Liver (tissue), 9 donors: ENCODE results near the gene CFL2. TPM values are rescaled to one million over a fixed set of nuclear protein-coding genes. Genes with fewer than 3 reads are reported as not detected.

ENCODE experiments used
- DNase-seq: peaks from one replicate; pipeline ENCODE4 v3.0.0-alpha.2; 2017; ENCODE audit warnings: low spot score
- H3K27ac ChIP-seq, 2 donors: one replicate each; pipeline ENCODE4 v1.7.0; 2013; ENCODE audit warnings: inconsistent platforms in 2 of 2, low read length in 2 of 2, control low read depth in 1 of 2, low read depth in 1 of 2, mild to moderate bottlenecking in 1 of 2
- H3K27me3 ChIP-seq, 4 donors: one replicate each; pipeline versions ENCODE4 v1.6.1 to v1.7.0; 2013; ENCODE audit warnings: low read length in 3 of 4, inconsistent platforms in 1 of 4, mild to moderate bottlenecking in 1 of 4, moderate library complexity in 1 of 4; ENCODE audit not compliant: control insufficient read depth in 4 of 4, insufficient read depth in 4 of 4
- H3K36me3 ChIP-seq, 4 donors: one replicate each; pipeline versions ENCODE4 v1.6.1 to v1.7.0; 2013; ENCODE audit warnings: low read length in 3 of 4, mild to moderate bottlenecking in 3 of 4, low read depth in 1 of 4, moderate library complexity in 1 of 4; ENCODE audit not compliant: control insufficient read depth in 4 of 4, insufficient read depth in 3 of 4
- H3K4me1 ChIP-seq, 4 donors: one replicate each; pipeline versions ENCODE4 v1.6.1 to v1.7.0; 2013; ENCODE audit warnings: low read length in 3 of 4, mild to moderate bottlenecking in 3 of 4, moderate library complexity in 1 of 4; ENCODE audit not compliant: control insufficient read depth in 4 of 4, insufficient read depth in 4 of 4
- H3K4me3 ChIP-seq, 3 donors: one replicate each; pipeline versions ENCODE4 v1.6.1 to v1.7.0; 2013; ENCODE audit warnings: low read length in 3 of 3, control low read depth in 1 of 3, low read depth in 1 of 3, mild to moderate bottlenecking in 1 of 3
- H3K9ac ChIP-seq, 2 donors: one replicate each; pipeline ENCODE4 v1.7.0; 2013; ENCODE audit warnings: low read length in 2 of 2, mild to moderate bottlenecking in 2 of 2, moderate library complexity in 2 of 2, control low read depth in 1 of 2, low read depth in 1 of 2
- H3K9me3 ChIP-seq, 4 donors: one replicate each; pipeline versions ENCODE4 v1.6.1 to v1.7.0; 2013; ENCODE audit warnings: low read length in 3 of 4; ENCODE audit not compliant: control insufficient read depth in 4 of 4
- EGR1 ChIP-seq, 2 donors: IDR thresholded peaks; 2 replicates each; pipeline ENCODE4 v1.6.1; 2016 to 2018; ENCODE audit warnings: antibody characterized with exemption in 2 of 2, low read depth in 2 of 2
- FOXA1 ChIP-seq: IDR thresholded peaks from 2 replicates; pipeline ENCODE4 v1.6.1; 2016; ENCODE audit warnings: antibody characterized with exemption
- FOXA2 ChIP-seq: IDR thresholded peaks from 2 replicates; pipeline ENCODE4 v1.6.1; 2016; ENCODE audit warnings: antibody characterized with exemption
- GABPA ChIP-seq, 2 donors: IDR thresholded peaks in 1 of 2; conservative IDR thresholded peaks in 1 of 2; 2 replicates each; pipeline ENCODE4 v1.6.1; 2016; ENCODE audit warnings: antibody characterized with exemption in 2 of 2, mild to moderate bottlenecking in 1 of 2, moderate library complexity in 1 of 2
- HNF4A ChIP-seq, 2 donors: conservative IDR thresholded peaks; 2 replicates each; pipeline ENCODE4 v1.6.1; 2016; ENCODE audit warnings: antibody characterized with exemption in 2 of 2, mild to moderate bottlenecking in 2 of 2
- HNF4G ChIP-seq: IDR thresholded peaks from 2 replicates; pipeline ENCODE4 v1.6.1; 2016; ENCODE audit warnings: antibody characterized with exemption
- JUND ChIP-seq, 2 donors: IDR thresholded peaks; 2 replicates each; pipeline ENCODE4 v1.6.1; 2016; ENCODE audit warnings: antibody characterized with exemption in 2 of 2
- NR2F2 ChIP-seq: IDR thresholded peaks from 2 replicates; pipeline ENCODE4 v1.6.1; 2016; ENCODE audit warnings: antibody characterized with exemption
- RAD21 ChIP-seq, 2 donors: IDR thresholded peaks; 2 replicates each; pipeline ENCODE4 v1.6.1; 2016; ENCODE audit warnings: antibody characterized with exemption in 2 of 2, mild to moderate bottlenecking in 2 of 2
- RXRA ChIP-seq, 2 donors: IDR thresholded peaks; 2 replicates each; pipeline ENCODE4 v1.6.1; 2017 to 2018; ENCODE audit warnings: antibody characterized with exemption in 2 of 2, mild to moderate bottlenecking in 1 of 2
- SP1 ChIP-seq: IDR thresholded peaks from 2 replicates; pipeline ENCODE4 v1.6.1; 2018; ENCODE audit warnings: antibody characterized with exemption, mild to moderate bottlenecking
- TAF1 ChIP-seq: conservative IDR thresholded peaks from 2 replicates; pipeline ENCODE4 v1.6.1; 2016; ENCODE audit warnings: antibody characterized with exemption, mild to moderate bottlenecking
- YY1 ChIP-seq: IDR thresholded peaks from 2 replicates; pipeline ENCODE4 v1.6.1; 2016; ENCODE audit warnings: antibody characterized with exemption, mild to moderate bottlenecking
- WGBS: extraction: QIAGEN DNeasy Blood & Tissue Kit; methylation state at CpG from one replicate; pipeline ENCODE4 v1.1.7; 2013; 5-methylcytosine and 5-hydroxymethylcytosine counted together
- polyA plus RNA-seq, 2 donors: library from polyadenylated mRNA; stranded (reverse) in 1 of 2; unstranded in 1 of 2; fragments of 200-250 nt in 1 of 2; fragments of >200 nt in 1 of 2; fragmentation: Nextera tagmentation in 1 of 2; extraction: Ambion mirVana in 1 of 2; gene quantifications; one replicate each; pipeline versions ENCODE4 v1.2.1 to v1.2.3, GENCODE V29; 2013 to 2015
- total RNA-seq, 2 donors: library from RNA; depleted of rRNA; stranded (reverse); fragments of >200 nt; gene quantifications; one replicate each; pipeline ENCODE4 v1.2.3, GENCODE V29; 2014
- TF ChIP-seq, protein P1 (sequence below): IDR thresholded peaks from 2 replicates; pipeline ENCODE4 v1.6.1; 2016; ENCODE audit warnings: antibody characterized with exemption
- TF ChIP-seq, protein P2 (sequence below): IDR thresholded peaks from 2 replicates; pipeline ENCODE4 v1.6.1; 2016; ENCODE audit warnings: antibody characterized with exemption
- TF ChIP-seq, protein P3 (sequence below): IDR thresholded peaks from 2 replicates; pipeline ENCODE4 v1.6.1; 2016; ENCODE audit warnings: antibody characterized with exemption, mild to moderate bottlenecking
- TF ChIP-seq, protein P4 (sequence below): IDR thresholded peaks from 2 replicates; pipeline ENCODE4 v1.6.1; 2016; ENCODE audit warnings: antibody characterized with exemption
- TF ChIP-seq, protein P5 (sequence below): fragments of 150-350 bp; IDR thresholded peaks from 2 replicates; pipeline ENCODE4 v1.5.1; 2017; ENCODE audit warnings: improper control_type of control experiment, low read depth, low read length; ENCODE audit not compliant: missing input control
- donor health status: healthy.
- donor health status: healthy.
- donor health status: healthy.
- donor health status: healthy.
- donor health status: healthy.

The CFL2 gene
- total and polyA plus RNA-seq, 4 donors, result 37.2 to 76.1 (median 62.7) TPM

DNA sequence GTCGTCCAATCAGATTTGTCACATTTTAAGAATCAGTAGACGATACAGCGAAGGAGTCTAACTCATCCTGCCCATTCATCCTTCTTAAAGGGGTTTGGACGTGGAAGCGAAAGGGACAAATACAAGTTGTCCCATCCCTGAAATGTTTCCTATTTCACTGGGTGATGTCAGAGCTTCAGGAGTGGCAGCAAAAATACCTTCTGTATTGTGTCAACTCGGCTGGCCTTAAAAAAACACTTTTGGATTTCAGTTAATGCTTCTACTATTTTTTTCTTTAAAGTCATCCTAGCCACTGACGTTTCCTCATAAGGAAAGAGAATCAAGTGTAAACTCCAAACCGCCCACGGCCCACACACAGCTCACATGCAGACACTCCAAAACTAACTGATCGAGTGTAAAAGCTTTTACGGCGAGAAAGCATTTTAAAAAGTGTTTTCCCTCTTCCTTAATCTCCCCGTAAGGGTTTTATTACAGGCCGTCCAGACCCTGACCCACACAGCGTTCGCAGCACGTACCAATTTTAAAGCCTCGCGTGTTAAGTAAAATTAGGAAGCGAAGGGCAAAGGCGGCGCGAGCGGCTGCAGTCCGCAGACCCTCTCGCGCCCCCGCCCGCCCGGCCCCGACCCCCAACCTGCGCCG, 593 bp downstream of the CFL2 start:
- H3K27ac ChIP-seq, result peak overlapping the region; percentile 97 to 98
- no peaks in the 10 kb centered on the region for H3K9me3 ChIP-seq
- peaks cover 2 to 31% (median 12%) of the 10 kb centered on the region in 4 donors for H3K4me1 ChIP-seq
- 2% methylated on average over 33 of the region's 33 CpGs for WGBS
- H3K36me3 ChIP-seq, result peaks cover 2 to 8% (median 5%) of the 10 kb centered on the region in 4 donors
- H3K4me3 ChIP-seq, result peak overlapping the region; percentile 61 to 75 (median 69)
- no peak for DNase-seq
- TF ChIP-seq, protein P1, sequence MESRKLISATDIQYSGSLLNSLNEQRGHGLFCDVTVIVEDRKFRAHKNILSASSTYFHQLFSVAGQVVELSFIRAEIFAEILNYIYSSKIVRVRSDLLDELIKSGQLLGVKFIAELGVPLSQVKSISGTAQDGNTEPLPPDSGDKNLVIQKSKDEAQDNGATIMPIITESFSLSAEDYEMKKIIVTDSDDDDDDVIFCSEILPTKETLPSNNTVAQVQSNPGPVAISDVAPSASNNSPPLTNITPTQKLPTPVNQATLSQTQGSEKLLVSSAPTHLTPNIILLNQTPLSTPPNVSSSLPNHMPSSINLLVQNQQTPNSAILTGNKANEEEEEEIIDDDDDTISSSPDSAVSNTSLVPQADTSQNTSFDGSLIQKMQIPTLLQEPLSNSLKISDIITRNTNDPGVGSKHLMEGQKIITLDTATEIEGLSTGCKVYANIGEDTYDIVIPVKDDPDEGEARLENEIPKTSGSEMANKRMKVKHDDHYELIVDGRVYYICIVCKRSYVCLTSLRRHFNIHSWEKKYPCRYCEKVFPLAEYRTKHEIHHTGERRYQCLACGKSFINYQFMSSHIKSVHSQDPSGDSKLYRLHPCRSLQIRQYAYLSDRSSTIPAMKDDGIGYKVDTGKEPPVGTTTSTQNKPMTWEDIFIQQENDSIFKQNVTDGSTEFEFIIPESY, result no peak
- TF ChIP-seq RAD21 (IDR thresholded peaks at IDR 0.05), result no peak
- TF ChIP-seq SP1, result no peak
- TF ChIP-seq FOXA2, result no peak
- TF ChIP-seq RXRA (IDR thresholded peaks at IDR 0.05), result peak in 1 of 2 donors; percentile 31
- TF ChIP-seq, protein P2, sequence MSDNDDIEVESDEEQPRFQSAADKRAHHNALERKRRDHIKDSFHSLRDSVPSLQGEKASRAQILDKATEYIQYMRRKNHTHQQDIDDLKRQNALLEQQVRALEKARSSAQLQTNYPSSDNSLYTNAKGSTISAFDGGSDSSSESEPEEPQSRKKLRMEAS, result peak; percentile 10
- peak; percentile 58 for TF ChIP-seq TAF1
- TF ChIP-seq JUND (IDR thresholded peaks at IDR 0.05), result peak in 1 of 2 donors; percentile 43
- TF ChIP-seq, protein P3, sequence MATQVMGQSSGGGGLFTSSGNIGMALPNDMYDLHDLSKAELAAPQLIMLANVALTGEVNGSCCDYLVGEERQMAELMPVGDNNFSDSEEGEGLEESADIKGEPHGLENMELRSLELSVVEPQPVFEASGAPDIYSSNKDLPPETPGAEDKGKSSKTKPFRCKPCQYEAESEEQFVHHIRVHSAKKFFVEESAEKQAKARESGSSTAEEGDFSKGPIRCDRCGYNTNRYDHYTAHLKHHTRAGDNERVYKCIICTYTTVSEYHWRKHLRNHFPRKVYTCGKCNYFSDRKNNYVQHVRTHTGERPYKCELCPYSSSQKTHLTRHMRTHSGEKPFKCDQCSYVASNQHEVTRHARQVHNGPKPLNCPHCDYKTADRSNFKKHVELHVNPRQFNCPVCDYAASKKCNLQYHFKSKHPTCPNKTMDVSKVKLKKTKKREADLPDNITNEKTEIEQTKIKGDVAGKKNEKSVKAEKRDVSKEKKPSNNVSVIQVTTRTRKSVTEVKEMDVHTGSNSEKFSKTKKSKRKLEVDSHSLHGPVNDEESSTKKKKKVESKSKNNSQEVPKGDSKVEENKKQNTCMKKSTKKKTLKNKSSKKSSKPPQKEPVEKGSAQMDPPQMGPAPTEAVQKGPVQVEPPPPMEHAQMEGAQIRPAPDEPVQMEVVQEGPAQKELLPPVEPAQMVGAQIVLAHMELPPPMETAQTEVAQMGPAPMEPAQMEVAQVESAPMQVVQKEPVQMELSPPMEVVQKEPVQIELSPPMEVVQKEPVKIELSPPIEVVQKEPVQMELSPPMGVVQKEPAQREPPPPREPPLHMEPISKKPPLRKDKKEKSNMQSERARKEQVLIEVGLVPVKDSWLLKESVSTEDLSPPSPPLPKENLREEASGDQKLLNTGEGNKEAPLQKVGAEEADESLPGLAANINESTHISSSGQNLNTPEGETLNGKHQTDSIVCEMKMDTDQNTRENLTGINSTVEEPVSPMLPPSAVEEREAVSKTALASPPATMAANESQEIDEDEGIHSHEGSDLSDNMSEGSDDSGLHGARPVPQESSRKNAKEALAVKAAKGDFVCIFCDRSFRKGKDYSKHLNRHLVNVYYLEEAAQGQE, result no peak
- TF ChIP-seq NR2F2, result no peak
- TF ChIP-seq, protein P4, sequence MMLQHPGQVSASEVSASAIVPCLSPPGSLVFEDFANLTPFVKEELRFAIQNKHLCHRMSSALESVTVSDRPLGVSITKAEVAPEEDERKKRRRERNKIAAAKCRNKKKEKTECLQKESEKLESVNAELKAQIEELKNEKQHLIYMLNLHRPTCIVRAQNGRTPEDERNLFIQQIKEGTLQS, result no peak
- no peak for TF ChIP-seq GABPA (IDR thresholded peaks at IDR 0.05 in 1 of 2, conservative IDR thresholded peaks at IDR 0.05 in 1 of 2)
- TF ChIP-seq FOXA1, result no peak
- peak; percentile 5 to 63 for TF ChIP-seq HNF4A (conservative IDR thresholded peaks at IDR 0.05)
- no peak for TF ChIP-seq HNF4G
- peak in 1 of 2 donors; percentile 96 for TF ChIP-seq EGR1 (IDR thresholded peaks at IDR 0.05; ENCODE audit: low read depth in 2 of 2)
- peak; percentile 16 for TF ChIP-seq YY1
- TF ChIP-seq, protein P5, sequence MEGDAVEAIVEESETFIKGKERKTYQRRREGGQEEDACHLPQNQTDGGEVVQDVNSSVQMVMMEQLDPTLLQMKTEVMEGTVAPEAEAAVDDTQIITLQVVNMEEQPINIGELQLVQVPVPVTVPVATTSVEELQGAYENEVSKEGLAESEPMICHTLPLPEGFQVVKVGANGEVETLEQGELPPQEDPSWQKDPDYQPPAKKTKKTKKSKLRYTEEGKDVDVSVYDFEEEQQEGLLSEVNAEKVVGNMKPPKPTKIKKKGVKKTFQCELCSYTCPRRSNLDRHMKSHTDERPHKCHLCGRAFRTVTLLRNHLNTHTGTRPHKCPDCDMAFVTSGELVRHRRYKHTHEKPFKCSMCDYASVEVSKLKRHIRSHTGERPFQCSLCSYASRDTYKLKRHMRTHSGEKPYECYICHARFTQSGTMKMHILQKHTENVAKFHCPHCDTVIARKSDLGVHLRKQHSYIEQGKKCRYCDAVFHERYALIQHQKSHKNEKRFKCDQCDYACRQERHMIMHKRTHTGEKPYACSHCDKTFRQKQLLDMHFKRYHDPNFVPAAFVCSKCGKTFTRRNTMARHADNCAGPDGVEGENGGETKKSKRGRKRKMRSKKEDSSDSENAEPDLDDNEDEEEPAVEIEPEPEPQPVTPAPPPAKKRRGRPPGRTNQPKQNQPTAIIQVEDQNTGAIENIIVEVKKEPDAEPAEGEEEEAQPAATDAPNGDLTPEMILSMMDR, result no peak
- H3K27me3 ChIP-seq, result no peaks in the 10 kb centered on the region
- peak overlapping the region; percentile 64 to 96 for H3K9ac ChIP-seq
